HL-60 (cell line): ENCODE measurements around the gene THSD7B.

Experiments
- CTCF ChIP-seq: IDR thresholded peaks from one replicate; pipeline ENCODE4 v1.5.1; 2011; ENCODE audit warnings: low read length, control low read depth, inconsistent platforms; ENCODE audit not compliant: insufficient read depth
- GABPA ChIP-seq: IDR thresholded peaks from 2 replicates; pipeline ENCODE4 v1.6.1; 2012; ENCODE audit warnings: low read depth
- POLR2AphosphoS5 ChIP-seq: IDR thresholded peaks from 2 replicates; pipeline ENCODE4 v1.6.1; 2012; ENCODE audit warnings: low read depth
- REST ChIP-seq: IDR thresholded peaks from 2 replicates; pipeline ENCODE4 v1.6.1; 2012; ENCODE audit warnings: low read depth; ENCODE audit not compliant: insufficient replicate concordance

GRCh38 chr2:137190411-137191195 lies 425.3 kb downstream of the THSD7B start:
- TF ChIP-seq CTCF = no peak
- TF ChIP-seq POLR2AphosphoS5 = no peak
- TF ChIP-seq REST = no peak
- no peak for TF ChIP-seq GABPA
